ENCODE measurements around the gene KDSR.

The KDSR gene

DNA sequence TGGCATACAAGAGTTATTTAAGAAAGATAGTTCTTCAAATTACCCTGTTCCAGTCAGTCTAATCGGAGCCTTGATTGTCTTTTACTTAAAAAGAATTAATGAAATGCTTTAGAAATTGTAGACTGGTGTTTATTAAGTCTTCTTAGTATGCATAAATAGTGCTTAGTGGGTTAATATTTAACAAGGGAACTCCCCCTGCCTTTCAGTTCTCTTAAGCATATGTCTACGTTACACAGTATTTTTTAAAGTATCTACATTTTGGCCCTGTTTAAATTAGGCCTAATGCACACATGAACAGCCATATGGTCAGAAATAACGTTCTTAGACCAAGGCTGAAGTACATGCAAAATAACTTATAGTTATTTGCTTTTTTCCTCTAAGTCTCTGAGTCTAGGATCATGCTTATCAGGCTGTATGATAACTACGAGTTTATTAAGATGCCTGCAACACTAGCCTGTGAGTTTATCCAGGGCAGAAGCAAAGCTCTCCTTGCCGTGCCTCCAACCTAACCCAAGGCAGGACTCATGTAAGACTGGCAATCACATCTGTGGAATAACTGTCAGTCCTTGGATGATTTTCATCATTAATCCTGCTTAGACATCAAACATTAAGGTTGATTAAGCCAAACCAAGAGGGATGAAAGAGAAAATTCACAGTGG, 54.1 kb downstream of the KDSR start:
- H3K4me3 ChIP-seq (ENCODE audit: low read length), result peak overlapping the region; percentile 71
- TF ChIP-seq ZNF274 (IDR thresholded peaks at IDR 0.05; ENCODE audit: low read depth, low read length), result no peak

DNA sequence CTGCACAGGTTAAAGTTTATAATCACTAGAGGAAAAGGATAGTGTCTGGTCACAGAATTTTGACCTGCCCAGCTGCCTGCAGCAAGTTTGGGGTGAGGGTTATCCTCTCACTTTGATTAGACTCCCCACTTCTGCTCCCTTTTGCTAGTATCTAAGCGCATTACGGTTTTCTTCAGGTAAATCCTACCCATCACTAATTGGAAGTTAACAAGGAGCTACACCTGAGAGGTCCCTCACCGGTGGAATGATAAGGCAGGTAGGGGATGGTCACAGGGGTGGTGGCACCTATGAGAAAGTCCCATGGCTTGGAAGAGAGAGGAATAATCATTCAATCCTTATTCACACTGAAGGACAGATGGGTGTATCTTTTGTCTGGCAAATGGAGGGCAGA, 55.0 kb downstream of the KDSR start:
- H3K4me3 ChIP-seq (ENCODE audit: low read length), result peak overlapping the region; percentile 71
- TF ChIP-seq ZNF274 (IDR thresholded peaks at IDR 0.05; ENCODE audit: low read depth, low read length), result no peak

GRCh38 chr18:63311118-63312018, 55.6 kb downstream of the KDSR start:
- H3K4me3 ChIP-seq (ENCODE audit: low read length), result peak overlapping the region; percentile 71
- TF ChIP-seq ZNF274 (IDR thresholded peaks at IDR 0.05; ENCODE audit: low read depth, low read length), result no peak

DNA sequence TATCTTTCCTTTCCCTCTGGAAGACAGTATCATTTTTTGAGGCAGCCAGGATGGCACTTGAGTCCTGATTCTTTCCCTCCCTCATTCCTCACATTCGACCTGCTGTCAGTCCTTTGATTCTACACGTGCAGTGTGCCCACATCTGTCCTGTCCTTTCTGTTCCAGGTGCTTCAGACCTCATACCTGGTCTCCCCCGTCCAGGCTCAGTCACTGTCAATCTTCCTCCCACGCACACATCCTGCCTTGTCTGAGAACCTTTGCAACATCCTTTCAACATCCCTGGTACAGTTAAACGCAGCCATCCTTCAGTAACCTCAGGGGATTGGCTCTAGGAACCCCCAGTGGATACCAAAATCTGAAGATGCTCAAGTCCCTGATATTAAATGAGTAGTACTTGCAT, 57.6 kb downstream of the KDSR start:
- H3K4me3 ChIP-seq (ENCODE audit: low read length), result no peak overlapping the region
- no peak for TF ChIP-seq ZNF274 (IDR thresholded peaks at IDR 0.05; ENCODE audit: low read depth, low read length)

DNA sequence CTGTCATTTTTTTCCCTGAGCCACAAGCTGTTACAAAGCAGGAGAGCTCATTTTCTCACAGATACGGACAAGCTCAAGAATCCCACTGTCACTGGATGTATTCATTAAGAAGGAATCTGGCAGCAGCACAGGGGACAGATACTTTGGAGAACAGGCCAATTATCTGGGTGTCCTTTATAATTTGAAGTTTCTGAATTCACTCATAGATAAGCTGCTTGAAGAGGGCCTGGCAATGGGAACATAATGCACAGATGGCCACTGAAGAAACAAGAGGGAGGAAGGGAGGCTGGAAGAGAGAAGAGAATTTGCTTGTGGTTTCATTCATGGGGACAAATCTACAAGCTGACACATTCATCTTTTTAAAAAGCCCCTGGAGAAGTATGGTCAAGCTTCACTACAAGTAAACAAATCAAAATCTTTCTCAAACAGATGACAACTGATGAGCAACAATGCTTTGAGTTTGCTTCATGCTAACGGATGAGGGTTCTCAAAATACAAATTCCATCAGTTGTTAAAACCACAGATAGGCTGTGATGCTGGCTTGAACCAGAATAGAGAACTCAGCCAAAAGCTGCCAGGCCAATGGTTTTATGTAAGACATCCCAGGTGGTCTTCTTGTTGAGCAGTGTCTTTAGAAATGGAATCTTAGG, 59.3 kb downstream of the KDSR start:
- TF ChIP-seq ZNF274 (IDR thresholded peaks at IDR 0.05; ENCODE audit: low read depth, low read length), result no peak
- H3K4me3 ChIP-seq (ENCODE audit: low read length), result peak overlapping the region; percentile 26; the same call in 1 of the 2 replicates

GRCh38 chr18:63306819-63307550, 60.0 kb downstream of the KDSR start:
- TF ChIP-seq ZNF274 (IDR thresholded peaks at IDR 0.05; ENCODE audit: low read depth, low read length), result no peak

DNA sequence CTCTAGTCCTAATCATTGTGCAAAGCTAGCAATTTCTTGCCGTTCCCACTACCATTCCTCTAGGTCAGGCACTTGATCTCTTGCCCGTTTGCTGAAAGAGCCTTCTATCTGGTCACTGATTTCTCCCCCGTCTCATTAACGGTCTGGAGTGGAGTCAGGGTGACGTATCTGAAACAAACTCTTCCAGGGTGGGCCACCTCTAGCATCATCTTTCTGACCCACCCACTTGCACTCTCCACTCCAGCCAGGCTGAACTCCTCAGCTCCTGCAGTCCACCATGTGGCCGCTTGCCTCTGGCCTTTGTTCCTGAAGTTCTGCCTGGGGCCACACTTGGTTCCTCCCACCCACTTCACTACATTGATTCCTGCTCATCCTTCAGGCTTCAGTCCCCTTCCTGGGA, 60.8 kb downstream of the KDSR start:
- TF ChIP-seq ZNF274 (IDR thresholded peaks at IDR 0.05; ENCODE audit: low read depth, low read length), result no peak
- H3K4me3 ChIP-seq (ENCODE audit: low read length), result no peak overlapping the region

More at GRCh38 chr18:63306819-63307550, 60.0 kb downstream of the KDSR start:
- no peak overlapping the region for H3K4me3 ChIP-seq (ENCODE audit: low read length)

DNA sequence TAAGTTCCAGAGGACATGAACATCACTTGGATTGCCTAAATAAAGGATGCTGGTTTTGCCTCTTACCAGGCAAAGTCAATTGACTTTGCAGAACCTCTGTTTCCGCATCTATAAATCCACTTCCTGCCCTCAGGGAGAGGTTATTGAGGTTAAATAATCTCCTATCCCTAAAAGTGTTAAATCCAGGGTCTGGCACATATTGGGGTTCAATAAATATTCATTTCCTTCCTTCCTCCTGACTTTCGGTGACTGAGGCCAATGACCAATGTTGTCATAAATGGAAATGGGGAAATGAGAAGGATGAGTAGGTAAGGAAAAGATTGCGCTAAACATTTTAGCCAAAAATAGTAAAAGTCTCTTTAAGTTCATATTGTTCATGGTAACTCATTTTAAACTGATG, 63.5 kb downstream of the KDSR start:
- no peak overlapping the region for H3K4me3 ChIP-seq (ENCODE audit: low read length)
- no peak for TF ChIP-seq ZNF274 (IDR thresholded peaks at IDR 0.05; ENCODE audit: low read depth, low read length)

DNA sequence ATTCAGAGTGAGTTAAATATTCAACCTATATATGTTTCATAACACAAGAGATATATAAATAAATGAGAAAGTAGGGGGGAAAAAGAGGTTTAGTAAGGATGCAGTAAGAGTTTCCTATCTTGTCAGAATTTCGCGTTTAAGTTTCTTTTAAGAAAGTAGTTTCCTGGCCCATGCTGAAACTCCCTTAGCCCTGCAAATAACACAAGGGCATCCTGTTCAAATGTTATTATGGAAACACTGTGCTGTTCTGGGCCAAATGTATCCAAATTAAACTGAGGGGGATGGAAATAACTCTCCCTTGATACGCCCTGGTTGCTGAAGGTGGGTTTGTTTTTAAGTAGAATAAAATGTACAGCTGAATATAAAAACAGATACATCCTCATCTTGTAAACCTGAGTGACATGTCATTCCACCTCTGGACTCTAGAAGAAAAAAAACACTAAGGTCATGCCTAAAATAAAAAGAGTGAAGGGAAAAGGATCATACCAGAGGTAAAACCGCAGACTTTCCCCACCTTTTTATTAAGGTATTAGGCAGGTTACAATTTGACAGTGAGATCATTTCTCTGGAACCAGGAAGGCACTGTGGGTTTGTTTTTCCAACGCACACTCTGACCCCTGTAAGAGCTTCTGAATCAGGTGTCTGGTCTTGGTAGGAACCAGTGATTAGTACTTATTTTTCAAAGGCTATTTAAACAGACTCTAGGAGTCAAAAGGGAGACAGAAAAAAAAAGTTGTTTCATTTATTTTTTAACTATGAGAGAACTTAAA, 64.2 kb downstream of the KDSR start:
- H3K4me3 ChIP-seq (ENCODE audit: low read length), result no peak overlapping the region
- no peak for TF ChIP-seq ZNF274 (IDR thresholded peaks at IDR 0.05; ENCODE audit: low read depth, low read length)

DNA sequence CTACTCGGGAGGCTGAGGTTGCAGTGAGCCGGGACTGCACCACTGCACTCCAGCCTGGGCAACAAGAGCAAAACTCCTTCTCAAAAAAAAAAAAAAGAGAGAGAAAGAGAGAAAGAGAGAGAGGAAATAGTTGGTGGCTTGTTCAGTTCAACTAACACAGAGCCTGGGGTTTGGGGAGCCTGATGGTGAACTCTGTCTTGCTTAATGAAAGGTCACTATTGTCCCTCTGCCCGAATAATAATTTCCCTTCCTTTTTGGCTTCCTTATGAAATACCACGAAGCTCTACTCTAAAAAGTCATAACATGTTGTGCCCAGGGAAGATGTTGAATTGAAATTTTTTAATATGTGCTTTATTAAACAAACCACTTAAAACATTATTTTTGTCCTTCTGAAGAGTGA, 64.8 kb downstream of the KDSR start:
- no peak overlapping the region for H3K4me3 ChIP-seq (ENCODE audit: low read length)
- TF ChIP-seq ZNF274 (IDR thresholded peaks at IDR 0.05; ENCODE audit: low read depth, low read length), result no peak

- no peak overlapping the region for H3K4me3 ChIP-seq (ENCODE audit: low read length)
- TF ChIP-seq ZNF274 (IDR thresholded peaks at IDR 0.05; ENCODE audit: low read depth, low read length), result no peak
These were observed 65.6 kb downstream of the KDSR start for GRCh38 chr18:63301434-63301833.

GRCh38 chr18:63299837-63300745, 66.9 kb downstream of the KDSR start:
- no peak for TF ChIP-seq ZNF274 (IDR thresholded peaks at IDR 0.05; ENCODE audit: low read depth, low read length)
- no peak overlapping the region; the same call in 1 of the 2 replicates for H3K4me3 ChIP-seq (ENCODE audit: low read length)
